ENCODE measurements around the gene DHRS3.

DNA sequence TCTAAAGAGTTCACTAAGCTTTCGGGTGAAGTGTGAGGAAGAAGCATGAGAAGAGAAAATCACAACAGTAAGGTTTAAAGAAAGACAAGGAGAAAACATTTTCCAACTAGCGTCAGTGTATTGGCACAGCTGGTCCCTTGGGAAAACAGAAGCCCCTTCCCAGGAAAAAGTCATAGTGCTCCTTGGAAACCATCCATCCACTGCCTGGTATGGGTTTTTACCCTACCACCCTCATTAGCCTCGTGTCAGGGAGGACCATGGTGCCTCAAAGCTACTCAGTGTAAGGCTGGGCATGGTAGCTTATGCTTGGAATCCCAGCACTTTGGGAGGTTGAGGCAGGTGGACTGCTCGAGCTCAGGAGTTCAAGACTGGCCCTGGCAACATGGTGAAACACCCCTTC lies 38.6 kb upstream of the DHRS3 start:
- TF ChIP-seq POLR2A (IDR thresholded peaks at IDR 0.05) (no peak), EP300 (IDR thresholded peaks at IDR 0.05) (no peak)
- TF ChIP-seq, protein P1, sequence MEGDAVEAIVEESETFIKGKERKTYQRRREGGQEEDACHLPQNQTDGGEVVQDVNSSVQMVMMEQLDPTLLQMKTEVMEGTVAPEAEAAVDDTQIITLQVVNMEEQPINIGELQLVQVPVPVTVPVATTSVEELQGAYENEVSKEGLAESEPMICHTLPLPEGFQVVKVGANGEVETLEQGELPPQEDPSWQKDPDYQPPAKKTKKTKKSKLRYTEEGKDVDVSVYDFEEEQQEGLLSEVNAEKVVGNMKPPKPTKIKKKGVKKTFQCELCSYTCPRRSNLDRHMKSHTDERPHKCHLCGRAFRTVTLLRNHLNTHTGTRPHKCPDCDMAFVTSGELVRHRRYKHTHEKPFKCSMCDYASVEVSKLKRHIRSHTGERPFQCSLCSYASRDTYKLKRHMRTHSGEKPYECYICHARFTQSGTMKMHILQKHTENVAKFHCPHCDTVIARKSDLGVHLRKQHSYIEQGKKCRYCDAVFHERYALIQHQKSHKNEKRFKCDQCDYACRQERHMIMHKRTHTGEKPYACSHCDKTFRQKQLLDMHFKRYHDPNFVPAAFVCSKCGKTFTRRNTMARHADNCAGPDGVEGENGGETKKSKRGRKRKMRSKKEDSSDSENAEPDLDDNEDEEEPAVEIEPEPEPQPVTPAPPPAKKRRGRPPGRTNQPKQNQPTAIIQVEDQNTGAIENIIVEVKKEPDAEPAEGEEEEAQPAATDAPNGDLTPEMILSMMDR (IDR thresholded peaks at IDR 0.05) = no peak

Measured in suprapubic skin (tissue), 3 donors.